Cortex of kidney (tissue), 1 donor: ENCODE results near the gene EDC4.

Experiments used
- DNase-seq: peaks from one replicate; lab custom pipeline; 2025; lab: John Stamatoyannopoulos, UW

EDC4 gene

DNA sequence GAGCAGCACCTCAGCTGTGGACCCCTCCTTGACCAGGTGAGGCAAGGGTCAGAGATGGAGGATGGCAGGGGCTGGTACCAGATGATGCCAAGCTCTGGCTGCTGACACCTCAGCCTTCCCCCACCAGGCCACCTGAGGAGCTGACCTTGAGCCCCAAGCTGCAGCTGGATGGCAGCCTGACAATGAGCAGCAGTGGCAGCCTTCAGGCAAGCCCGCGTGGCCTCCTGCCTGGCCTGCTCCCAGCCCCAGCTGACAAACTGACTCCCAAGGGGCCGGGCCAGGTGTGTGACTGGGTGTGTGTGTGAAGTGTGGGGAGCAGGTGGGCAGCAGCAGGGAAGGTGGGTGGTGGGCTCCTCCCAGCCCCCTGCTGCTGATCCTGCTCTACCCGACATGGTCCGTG, 7.1 kb downstream of the EDC4 start:
- no peak for DNase-seq

DNA sequence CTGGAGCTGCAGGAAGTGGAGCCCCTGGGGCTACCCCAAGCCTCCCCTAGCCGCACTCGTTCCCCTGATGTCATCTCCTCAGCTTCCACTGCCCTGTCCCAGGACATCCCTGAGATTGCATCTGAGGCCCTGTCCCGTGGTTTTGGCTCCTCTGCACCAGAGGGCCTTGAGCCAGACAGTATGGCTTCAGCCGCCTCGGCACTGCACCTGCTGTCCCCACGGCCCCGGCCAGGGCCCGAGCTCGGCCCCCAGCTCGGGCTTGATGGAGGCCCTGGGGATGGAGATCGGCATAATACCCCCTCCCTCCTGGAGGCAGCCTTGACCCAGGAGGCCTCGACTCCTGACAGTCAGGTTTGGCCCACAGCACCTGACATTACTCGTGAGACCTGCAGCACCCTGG, 7.7 kb downstream of the EDC4 start:
- DNase-seq, result no peak

DNA sequence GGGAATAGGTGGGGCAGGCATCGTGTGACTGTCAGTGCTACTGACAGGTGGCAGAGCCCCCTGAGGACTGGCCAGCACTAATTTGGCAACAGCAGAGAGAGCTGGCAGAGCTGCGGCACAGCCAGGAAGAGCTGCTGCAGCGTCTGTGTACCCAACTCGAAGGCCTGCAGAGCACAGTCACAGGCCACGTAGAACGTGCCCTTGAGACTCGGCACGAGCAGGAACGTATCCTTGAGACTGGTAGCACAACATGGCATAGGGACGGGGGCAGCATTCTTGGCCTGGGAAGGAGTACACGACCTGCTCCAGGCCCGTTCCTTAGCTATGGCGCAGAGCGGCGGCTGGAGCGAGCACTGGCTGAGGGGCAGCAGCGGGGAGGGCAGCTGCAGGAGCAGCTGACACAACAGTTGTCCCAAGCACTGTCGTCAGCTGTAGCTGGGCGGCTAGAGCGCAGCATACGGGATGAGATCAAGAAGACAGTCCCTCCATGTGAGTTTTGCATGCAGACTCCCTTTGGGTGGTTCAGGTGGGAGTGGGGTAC, 8.8 kb downstream of the EDC4 start:
- no peak for DNase-seq

DNA sequence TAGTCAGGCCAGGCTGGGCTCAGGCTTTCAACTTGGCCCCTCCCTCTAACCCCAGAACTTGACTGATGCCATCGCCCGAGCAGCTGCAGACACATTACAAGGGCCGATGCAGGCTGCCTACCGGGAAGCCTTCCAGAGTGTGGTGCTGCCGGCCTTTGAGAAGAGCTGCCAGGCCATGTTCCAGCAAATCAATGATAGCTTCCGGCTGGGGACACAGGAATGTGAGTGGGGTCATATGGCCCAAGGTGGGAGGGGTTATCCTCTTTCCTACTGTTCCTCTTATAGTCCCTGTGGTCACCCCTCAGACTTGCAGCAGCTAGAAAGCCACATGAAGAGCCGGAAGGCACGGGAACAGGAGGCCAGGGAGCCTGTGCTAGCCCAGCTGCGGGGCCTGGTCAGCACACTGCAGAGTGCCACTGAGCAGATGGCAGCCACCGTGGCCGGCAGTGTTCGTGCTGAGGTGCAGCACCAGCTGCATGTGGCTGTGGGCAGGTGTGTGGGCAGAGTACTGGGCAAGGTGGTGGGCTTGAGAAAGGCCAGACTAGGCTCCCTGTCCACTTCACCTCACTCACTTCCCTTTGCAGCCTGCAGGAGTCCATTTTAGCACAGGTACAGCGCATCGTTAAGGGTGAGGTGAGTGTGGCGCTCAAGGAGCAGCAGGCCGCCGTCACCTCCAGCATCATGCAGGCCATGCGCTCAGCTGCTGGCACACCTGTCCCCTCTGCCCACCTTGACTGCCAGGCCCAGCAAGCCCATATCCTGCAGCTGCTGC, 9.7 kb downstream of the EDC4 start:
- DNase-seq, result no peak

DNA sequence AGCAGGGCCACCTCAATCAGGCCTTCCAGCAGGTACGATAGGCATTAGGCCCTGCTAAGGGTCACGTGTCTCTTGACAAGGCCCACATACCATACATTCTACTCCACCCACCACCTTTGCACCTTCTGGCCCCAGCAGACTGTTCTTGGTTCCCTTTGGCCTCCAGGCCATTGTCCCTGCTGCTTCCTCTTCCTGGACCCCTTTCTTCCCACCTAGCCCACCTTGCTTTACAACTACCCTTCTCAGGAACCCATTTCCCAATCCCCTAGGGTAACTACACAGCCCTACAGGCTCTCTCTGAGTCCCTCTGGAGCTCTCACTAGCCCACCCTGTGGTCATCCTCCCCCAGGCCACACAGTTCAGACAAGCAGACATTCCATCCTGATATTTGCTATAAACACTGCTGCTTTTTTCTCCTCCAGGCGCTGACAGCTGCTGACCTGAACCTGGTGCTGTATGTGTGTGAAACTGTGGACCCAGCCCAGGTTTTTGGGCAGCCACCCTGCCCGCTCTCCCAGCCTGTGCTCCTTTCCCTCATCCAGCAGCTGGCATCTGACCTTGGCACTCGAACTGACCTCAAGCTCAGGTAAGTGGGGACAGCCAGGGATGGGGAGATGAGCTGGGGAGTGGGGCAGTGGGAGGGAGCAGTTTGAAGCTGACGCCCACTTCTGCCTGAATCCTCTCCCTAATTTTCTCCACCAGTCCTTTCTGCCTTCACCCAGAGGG, 10.5 kb downstream of the EDC4 start:
- DNase-seq, result no peak

DNA sequence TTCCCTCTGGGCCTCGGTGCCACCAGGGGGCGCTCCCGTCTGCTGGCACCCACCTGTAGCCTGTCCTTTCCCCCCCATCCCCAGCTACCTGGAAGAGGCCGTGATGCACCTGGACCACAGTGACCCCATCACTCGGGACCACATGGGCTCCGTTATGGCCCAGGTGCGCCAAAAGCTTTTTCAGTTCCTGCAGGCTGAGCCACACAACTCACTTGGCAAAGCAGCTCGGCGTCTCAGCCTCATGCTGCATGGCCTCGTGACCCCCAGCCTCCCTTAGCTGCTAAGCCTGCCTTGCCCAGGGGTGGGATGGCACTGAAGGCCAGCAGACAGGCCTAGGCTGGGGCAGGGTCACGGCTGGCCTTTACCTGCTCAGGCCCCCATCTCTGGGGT, 11.0 kb downstream of the EDC4 start:
- DNase-seq, result no peak

DNA sequence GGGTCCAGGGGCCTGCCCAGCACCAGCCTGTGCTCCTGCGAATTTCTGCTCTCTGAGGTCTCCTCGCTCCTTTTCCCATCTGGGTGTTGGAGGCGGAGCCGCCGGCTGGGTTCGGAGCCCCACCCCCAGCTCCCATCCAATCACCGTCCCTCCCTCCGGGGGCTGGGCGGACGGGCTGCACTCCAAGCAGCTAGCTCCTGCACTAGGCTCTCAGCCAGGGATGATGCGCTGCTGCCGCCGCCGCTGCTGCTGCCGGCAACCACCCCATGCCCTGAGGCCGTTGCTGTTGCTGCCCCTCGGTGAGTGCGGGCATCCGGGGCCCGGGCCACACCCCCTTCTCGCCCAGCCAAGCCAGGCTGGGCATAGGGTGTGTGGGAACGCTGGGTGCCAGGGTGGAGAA, 11.8 kb downstream of the EDC4 start, which contains the start of gene NRN1L:
NRN1L (plus strand) TSS at position 202 of the 400 bp plus-strand sequence; CDS start at position 221, 19 bp downstream.
- DNase-seq, result peak; percentile 27

DNA sequence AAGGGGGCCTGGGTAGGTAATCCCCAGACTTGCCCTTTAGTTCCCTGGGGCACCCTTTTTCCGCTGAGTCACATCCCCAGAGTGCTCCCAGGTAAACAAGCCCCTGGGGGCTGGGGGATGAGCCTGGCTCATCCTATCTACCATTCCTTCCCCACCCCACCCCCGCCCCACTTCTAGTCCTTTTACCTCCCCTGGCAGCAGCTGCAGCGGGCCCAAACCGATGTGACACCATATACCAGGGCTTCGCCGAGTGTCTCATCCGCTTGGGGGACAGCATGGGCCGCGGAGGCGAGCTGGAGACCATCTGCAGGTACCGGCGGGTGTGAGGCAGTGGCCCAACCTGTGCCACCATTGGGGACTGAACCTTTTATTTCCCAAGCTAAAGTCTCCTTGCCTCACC, 12.7 kb downstream of the EDC4 start:
- no peak for DNase-seq

DNA sequence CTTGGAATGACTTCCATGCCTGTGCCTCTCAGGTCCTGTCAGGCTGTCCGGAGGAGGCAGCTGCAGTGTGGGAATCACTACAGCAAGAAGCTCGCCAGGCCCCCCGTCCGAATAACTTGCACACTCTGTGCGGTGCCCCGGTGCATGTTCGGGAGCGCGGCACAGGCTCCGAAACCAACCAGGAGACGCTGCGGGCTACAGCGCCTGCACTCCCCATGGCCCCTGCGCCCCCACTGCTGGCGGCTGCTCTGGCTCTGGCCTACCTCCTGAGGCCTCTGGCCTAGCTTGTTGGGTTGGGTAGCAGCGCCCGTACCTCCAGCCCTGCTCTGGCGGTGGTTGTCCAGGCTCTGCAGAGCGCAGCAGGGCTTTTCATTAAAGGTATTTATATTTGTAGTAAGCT, 13.1 kb downstream of the EDC4 start:
- no peak for DNase-seq

DNA sequence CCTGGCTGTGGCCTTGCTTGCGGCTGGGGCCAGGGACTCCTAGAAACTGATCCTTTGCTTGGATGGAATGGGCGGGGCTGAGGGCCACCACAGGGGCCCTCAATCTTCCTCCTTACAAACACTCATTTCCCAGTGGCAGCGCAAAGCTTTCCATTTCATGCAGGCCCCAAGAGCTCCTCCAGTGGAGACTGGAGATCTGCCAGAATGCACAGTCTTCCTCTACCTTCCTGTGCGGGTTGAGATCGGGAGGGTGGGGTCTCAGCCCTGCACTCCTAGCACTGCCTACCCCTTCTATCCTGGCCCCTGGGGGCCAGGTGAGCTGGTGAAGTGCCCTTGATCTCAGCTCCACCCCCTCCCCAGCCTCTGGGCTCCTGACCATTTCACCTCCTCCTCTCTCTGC, 13.5 kb downstream of the EDC4 start:
- DNase-seq, result no peak

DNA sequence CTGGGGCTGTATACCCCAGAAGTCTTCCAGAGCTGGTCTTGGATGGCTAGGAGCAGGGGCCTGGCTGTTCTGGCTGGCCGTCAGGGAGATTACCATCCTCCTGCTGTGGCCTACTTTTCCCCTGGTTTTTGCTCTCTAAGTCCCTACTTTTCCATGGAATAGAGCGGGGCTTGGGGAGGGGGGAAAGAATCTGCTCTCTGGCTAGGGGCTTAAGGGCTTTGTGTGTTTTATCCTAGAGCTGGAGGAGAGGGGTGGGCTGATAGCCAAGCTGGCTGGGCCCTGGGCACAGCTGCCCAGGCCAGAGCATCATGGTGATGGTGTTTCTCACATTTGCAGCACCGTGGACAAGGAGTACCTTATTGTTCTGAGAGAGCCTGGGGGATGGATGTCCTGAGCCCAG, 15.5 kb downstream of the EDC4 start:
- DNase-seq, result no peak

DNA sequence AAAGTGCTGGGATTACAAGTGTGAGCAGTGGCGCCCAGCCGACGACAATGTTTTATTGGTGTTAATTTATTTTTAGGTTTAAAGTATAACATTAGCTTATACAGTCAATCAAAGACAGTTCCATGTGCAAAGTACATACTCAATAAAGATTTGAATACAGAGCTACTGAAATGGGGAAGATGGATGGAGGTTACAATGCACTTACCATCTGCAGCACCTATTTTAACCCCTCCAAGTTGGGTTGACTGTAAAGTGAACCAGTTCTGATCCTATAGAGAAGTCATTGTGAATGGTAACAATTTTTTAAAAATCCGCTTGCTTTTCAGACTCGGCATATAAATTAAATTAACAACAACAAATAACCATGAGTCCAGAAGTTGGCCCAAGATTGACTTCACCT, 19.5 kb downstream of the EDC4 start:
- DNase-seq, result no peak

DNA sequence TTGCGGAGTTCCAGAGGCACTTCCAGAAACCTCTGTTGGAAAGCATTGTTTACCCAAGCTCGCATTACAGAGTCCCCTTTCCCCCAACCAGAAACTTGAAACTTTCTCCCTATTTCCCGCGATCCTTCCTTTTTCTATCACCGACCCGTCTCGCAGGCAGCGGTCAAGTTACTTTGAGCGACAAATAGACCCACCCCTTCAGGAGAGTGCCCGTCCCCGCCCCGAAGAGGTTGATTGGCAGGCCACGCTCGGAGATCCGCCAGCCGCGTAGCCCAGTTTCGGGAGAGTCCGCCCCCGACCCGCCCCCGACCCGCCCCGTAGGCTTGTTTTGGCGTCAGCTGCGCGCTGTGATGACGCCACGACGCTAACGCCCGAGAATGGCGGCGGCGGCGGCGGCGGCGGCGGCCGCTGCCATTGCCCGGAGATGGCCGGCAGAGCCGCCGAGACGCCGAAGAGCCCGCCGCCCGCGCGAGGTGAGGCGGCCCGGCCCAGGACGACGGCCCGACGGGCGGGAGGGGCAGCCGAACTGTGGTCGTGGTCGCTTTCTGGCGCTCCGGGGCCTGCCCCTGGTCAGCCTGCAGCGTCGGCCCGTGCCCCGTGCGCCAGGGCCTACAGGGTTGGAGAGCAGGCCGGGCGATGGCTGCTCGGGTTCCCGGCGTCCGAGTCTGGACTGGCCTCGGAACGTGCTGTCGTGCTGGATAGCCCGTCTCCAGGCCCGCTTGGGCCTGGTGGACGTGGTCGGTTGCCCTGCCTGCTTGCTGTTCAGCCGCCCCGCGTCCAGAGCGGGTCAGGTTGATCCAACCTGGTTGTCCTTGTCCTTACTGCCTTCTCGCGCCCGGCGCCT, 20.3 kb downstream of the EDC4 start, which contains the start of gene PSKH1:
PSKH1 (plus strand) TSS at position 356 of the 844 bp plus-strand sequence. CDS start 15,496 bp downstream, outside the sequence.
- DNase-seq, result peak; percentile 47

DNA sequence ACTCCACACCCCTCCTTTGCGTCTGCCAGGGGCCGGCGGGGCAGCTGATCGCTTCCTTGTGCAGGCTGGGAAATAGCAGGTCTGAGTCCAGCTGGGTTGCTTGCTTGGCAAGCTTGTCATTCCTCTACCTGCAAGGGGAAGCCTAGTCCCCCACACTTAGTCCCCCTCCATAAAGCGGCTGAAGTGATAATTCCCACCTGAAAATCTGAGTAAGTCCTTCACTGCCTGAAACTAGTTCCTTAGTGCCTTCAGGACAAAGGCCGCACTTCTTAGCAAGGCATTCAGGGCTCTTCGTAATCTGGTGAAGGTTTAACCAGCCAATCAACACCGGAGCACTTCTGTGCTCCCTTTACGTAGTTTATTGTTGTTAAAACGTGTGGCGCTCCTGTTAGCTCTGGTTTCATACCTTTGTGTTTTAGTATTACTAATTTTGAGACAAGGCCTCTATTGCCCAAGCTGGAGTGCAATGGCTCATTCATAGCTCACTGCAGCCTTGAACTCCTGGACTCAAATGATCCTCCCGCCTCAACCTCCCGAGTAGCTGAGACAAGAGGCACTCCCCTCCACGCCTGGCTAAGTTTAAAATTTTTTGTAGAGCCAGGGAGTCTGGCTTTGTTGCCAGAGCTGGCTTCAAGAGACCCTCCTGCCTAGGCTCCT, 21.0 kb downstream of the EDC4 start:
- no peak for DNase-seq

DNA sequence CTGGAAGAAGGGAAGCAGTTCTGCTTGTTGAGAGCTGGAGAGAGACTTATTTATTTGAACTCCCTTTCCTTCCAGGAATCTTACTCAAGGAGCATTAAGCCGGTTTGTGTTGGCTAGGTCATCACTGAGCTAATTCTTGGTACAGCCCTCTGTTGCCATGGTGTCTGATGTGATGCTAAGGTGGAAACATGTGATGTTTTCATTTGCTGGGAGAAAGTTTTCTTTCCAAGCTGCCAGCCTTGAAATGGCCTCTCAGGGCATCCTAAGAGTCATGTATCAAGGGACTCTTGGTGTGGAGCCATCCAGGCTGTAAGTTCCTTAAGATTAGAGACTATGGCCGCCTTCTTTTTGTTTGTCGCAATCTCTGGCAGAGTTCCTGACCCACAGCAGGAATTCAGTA, 24.4 kb downstream of the EDC4 start:
- no peak for DNase-seq

DNA sequence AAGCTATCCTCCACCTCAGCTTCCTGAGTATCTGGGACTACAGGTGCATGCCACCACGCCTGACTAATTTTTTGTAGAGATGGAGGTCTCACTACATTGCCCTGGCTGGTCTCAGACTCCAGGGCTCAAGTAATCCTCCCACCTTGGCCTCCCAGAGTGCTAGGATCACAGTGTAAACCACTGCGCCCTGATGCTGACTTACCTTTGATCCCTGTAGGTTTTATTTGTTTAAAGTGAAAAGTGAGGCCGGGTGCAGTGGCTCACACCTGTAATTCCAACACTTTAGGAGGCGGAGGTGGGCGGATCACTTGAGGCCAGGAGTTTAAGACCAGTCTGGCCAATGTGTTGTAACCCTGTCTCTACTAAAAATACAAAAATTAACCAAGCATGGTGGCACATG, 28.9 kb downstream of the EDC4 start:
- no peak for DNase-seq

DNA sequence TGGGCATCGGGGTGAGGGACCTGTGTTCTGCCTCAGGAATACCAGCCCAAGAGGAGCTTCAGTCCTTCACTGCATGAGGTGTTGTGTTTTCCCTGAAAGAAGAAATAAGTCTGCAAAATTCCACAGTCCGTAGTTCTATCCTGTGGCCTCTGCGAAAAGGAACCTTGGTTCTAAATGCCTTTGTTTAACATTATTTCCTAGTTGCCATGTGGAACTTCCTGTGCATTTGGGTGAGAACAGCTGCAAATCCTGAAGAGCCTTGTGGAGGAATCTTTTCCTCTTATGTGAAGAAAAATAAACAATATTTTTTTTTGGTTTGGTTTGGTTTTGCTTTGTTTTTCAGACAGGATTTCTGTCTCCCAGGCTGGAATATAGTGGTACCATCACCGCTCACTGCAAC, 30.0 kb downstream of the EDC4 start:
- no peak for DNase-seq

DNA sequence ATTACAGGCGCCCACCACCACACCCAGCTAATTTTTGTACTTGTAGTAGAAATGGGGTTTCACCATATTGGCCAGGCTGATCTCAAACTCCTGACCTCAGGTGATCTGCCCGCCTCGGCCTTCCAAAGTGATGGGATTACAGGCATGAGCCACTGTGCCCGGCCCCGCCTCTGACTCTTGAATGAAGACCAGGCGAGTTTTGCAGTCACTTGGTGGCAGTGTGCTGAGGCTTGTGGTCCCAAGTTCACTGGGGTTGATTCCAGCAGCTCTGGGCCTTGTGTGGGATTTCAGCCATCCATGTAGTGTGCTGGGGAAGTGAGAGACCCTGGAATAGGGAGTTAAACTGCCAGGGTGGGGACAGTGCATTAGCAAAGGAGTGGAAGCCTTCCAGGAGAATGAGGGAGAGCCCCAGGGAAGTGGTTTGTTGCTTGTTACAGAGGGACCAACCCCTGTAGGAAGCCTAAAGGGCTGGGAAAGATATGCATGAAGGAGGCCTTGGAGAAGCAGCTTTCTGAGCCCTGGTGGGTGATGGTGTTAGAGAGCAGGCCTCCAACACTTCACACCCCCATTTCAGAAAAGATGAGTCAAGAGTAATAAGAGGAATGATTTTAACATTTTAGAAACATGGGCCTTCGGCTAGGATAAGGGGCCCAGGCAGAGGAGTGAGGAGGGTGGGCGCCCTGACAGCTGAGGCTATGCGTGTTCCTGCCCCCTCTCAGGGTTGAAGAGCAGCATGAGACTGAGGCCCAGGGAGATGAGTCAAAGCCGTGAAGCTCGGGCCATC, 34.7 kb downstream of the EDC4 start:
- no peak for DNase-seq

DNA sequence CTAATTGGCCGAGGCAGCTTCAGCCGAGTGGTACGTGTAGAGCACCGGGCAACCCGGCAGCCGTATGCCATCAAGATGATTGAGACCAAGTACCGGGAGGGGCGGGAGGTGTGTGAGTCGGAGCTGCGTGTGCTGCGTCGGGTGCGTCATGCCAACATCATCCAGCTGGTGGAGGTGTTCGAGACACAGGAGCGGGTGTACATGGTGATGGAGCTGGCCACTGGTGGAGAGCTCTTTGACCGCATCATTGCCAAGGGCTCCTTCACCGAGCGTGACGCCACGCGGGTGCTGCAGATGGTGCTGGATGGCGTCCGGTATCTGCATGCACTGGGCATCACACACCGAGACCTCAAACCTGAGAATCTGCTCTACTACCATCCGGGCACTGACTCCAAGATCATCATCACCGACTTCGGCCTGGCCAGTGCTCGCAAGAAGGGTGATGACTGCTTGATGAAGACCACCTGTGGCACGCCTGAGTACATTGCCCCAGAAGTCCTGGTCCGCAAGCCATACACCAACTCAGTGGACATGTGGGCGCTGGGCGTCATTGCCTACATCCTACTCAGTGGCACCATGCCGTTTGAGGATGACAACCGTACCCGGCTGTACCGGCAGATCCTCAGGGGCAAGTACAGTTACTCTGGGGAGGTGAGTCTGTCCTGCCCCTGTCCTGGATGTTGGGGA, 36.3 kb downstream of the EDC4 start:
- DNase-seq, result no peak

DNA sequence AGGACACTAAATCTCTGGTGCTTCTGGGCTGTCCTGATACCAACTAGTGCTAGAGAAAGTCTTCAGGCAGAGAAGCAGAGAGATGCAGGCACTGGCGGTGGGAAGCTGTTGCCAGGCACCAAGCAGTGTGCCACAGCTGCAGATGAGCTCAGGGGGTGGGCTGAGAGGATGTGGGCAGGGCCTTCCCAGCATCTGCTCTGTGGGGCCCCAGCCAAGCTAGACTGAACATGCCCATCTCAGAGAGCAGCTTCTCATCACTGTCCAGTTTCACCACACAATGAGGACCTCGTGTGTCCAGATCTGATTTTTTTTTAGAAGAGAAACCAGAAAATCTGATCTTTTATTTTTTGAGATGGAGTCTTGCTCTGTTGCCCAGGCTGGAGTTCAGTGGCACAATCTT, 37.3 kb downstream of the EDC4 start:
- DNase-seq, result no peak
